Stimulated activated naive CD8-positive, alpha-beta T cell treated with anti-CD3 and anti-CD28 coated beads, Interleukin-15, Interleukin-2, amounts not matched to agents 100 ng/mL and 50 ng/mL, for 24 hours (primary cell): ENCODE results near the gene PRSS33.

Experiments
- H3K27ac Mint-ChIP-seq: one replicate; pipeline ENCODE4 v1.8.0; 2021; ENCODE audit warnings: mild to moderate bottlenecking, mixed read lengths
- H3K27me3 Mint-ChIP-seq: one replicate; pipeline ENCODE4 v1.8.0; 2021; ENCODE audit warnings: mixed read lengths
- H3K36me3 Mint-ChIP-seq: one replicate; pipeline ENCODE4 v1.8.0; 2021; ENCODE audit warnings: low read depth, mixed read lengths
- H3K4me1 Mint-ChIP-seq: one replicate; pipeline ENCODE4 v1.8.0; 2021; ENCODE audit warnings: low read depth, mixed read lengths
- H3K4me3 Mint-ChIP-seq: one replicate; pipeline ENCODE4 v1.8.0; 2021; ENCODE audit warnings: mild to moderate bottlenecking, mixed read lengths
- H3K9me3 Mint-ChIP-seq: one replicate; pipeline ENCODE4 v1.8.0; 2021; ENCODE audit warnings: mixed read lengths

The PRSS33 gene

GRCh38 chr16:2814551-2815298, 27.4 kb upstream of the PRSS33 start:
- Mint-ChIP-seq H3K4me3 (no peak overlapping the region), H3K4me1 (no peaks in the 10 kb centered on the region), H3K36me3 (no peaks in the 10 kb centered on the region), H3K27ac (no peak overlapping the region), H3K27me3 (peaks cover 4% of the 10 kb centered on the region), H3K9me3 (no peaks in the 10 kb centered on the region)

- H3K4me3 Mint-ChIP-seq: no peak overlapping the region
- peaks cover 6% of the 10 kb centered on the region for H3K27me3 Mint-ChIP-seq
- no peak overlapping the region for H3K27ac Mint-ChIP-seq
- no peaks in the 10 kb centered on the region for H3K4me1 Mint-ChIP-seq
- no peaks in the 10 kb centered on the region for H3K36me3 Mint-ChIP-seq
- H3K9me3 Mint-ChIP-seq: no peaks in the 10 kb centered on the region
Observed at GRCh38 chr16:2813771-2814221, 26.4 kb upstream of the PRSS33 start.

- Mint-ChIP-seq H3K9me3 (no peaks in the 10 kb centered on the region), H3K27ac (no peak overlapping the region), H3K4me1 (no peaks in the 10 kb centered on the region), H3K4me3 (no peak overlapping the region), H3K36me3 (no peaks in the 10 kb centered on the region), H3K27me3 (peaks cover 11% of the 10 kb centered on the region)
Observed at GRCh38 chr16:2811703-2812471, 24.5 kb upstream of the PRSS33 start.

GRCh38 chr16:2810651-2811050, 23.3 kb upstream of the PRSS33 start:
- H3K9me3 Mint-ChIP-seq: no peaks in the 10 kb centered on the region
- H3K4me3 Mint-ChIP-seq: no peak overlapping the region
- H3K27ac Mint-ChIP-seq: no peak overlapping the region
- no peaks in the 10 kb centered on the region for H3K4me1 Mint-ChIP-seq
- no peaks in the 10 kb centered on the region for H3K36me3 Mint-ChIP-seq
- H3K27me3 Mint-ChIP-seq: peaks cover 11% of the 10 kb centered on the region

GRCh38 chr16:2809149-2809760, 21.9 kb upstream of the PRSS33 start:
- H3K9me3 Mint-ChIP-seq: no peaks in the 10 kb centered on the region
- H3K4me1 Mint-ChIP-seq: no peaks in the 10 kb centered on the region
- no peak overlapping the region for H3K4me3 Mint-ChIP-seq
- peaks cover 15% of the 10 kb centered on the region for H3K27me3 Mint-ChIP-seq
- no peak overlapping the region for H3K27ac Mint-ChIP-seq
- H3K36me3 Mint-ChIP-seq: no peaks in the 10 kb centered on the region

GRCh38 chr16:2808181-2808580, 20.8 kb upstream of the PRSS33 start:
- Mint-ChIP-seq H3K9me3 (peaks cover 6% of the 10 kb centered on the region), H3K27ac (no peak overlapping the region), H3K27me3 (peaks cover 19% of the 10 kb centered on the region), H3K4me1 (no peaks in the 10 kb centered on the region), H3K36me3 (peaks cover 4% of the 10 kb centered on the region), H3K4me3 (no peak overlapping the region)

GRCh38 chr16:2806286-2806685, 18.9 kb upstream of the PRSS33 start:
- Mint-ChIP-seq H3K4me3 (no peak overlapping the region), H3K4me1 (no peaks in the 10 kb centered on the region), H3K9me3 (peaks cover 6% of the 10 kb centered on the region), H3K36me3 (peaks cover 4% of the 10 kb centered on the region), H3K27ac (no peak overlapping the region), H3K27me3 (peaks cover 19% of the 10 kb centered on the region)

- peaks cover 6% of the 10 kb centered on the region for H3K9me3 Mint-ChIP-seq
- H3K27me3 Mint-ChIP-seq: peaks cover 16% of the 10 kb centered on the region
- H3K36me3 Mint-ChIP-seq: peaks cover 4% of the 10 kb centered on the region
- H3K4me3 Mint-ChIP-seq: no peak overlapping the region
- no peaks in the 10 kb centered on the region for H3K4me1 Mint-ChIP-seq
- H3K27ac Mint-ChIP-seq: no peak overlapping the region
Observed at GRCh38 chr16:2804728-2805127, 17.4 kb upstream of the PRSS33 start.

- no peaks in the 10 kb centered on the region for H3K4me1 Mint-ChIP-seq
- H3K27ac Mint-ChIP-seq: no peak overlapping the region
- H3K36me3 Mint-ChIP-seq: peaks cover 4% of the 10 kb centered on the region
- H3K9me3 Mint-ChIP-seq: peaks cover 6% of the 10 kb centered on the region
- no peak overlapping the region for H3K4me3 Mint-ChIP-seq
- H3K27me3 Mint-ChIP-seq: peaks cover 12% of the 10 kb centered on the region
Observed at GRCh38 chr16:2803545-2804195, 16.3 kb upstream of the PRSS33 start.

- peaks cover 4% of the 10 kb centered on the region for H3K27me3 Mint-ChIP-seq
- H3K4me3 Mint-ChIP-seq: no peak overlapping the region
- H3K9me3 Mint-ChIP-seq: peaks cover 6% of the 10 kb centered on the region
- no peaks in the 10 kb centered on the region for H3K4me1 Mint-ChIP-seq
- peaks cover 4% of the 10 kb centered on the region for H3K36me3 Mint-ChIP-seq
- H3K27ac Mint-ChIP-seq: no peak overlapping the region
Observed at GRCh38 chr16:2799859-2800226, 12.5 kb upstream of the PRSS33 start.

GRCh38 chr16:2799205-2799858, 12.0 kb upstream of the PRSS33 start:
- Mint-ChIP-seq H3K4me3 (no peak overlapping the region), H3K36me3 (peaks cover 4% of the 10 kb centered on the region), H3K9me3 (peaks cover 6% of the 10 kb centered on the region), H3K27ac (no peak overlapping the region), H3K27me3 (peaks cover 4% of the 10 kb centered on the region), H3K4me1 (no peaks in the 10 kb centered on the region)

GRCh38 chr16:2798723-2799204, 11.4 kb upstream of the PRSS33 start:
- Mint-ChIP-seq H3K4me3 (no peak overlapping the region), H3K27me3 (peaks cover 2% of the 10 kb centered on the region), H3K4me1 (no peaks in the 10 kb centered on the region), H3K27ac (no peak overlapping the region), H3K36me3 (peaks cover 2% of the 10 kb centered on the region), H3K9me3 (peaks cover 3% of the 10 kb centered on the region)

- H3K36me3 Mint-ChIP-seq: no peaks in the 10 kb centered on the region
- H3K4me3 Mint-ChIP-seq: no peak overlapping the region
- H3K27ac Mint-ChIP-seq: no peak overlapping the region
- H3K4me1 Mint-ChIP-seq: no peaks in the 10 kb centered on the region
- no peaks in the 10 kb centered on the region for H3K9me3 Mint-ChIP-seq
- H3K27me3 Mint-ChIP-seq: peaks cover 10% of the 10 kb centered on the region
Observed at GRCh38 chr16:2795395-2796143, 8.2 kb upstream of the PRSS33 start.

- no peaks in the 10 kb centered on the region for H3K36me3 Mint-ChIP-seq
- H3K4me3 Mint-ChIP-seq: no peak overlapping the region
- H3K4me1 Mint-ChIP-seq: no peaks in the 10 kb centered on the region
- H3K9me3 Mint-ChIP-seq: no peaks in the 10 kb centered on the region
- H3K27ac Mint-ChIP-seq: no peak overlapping the region
- H3K27me3 Mint-ChIP-seq: peaks cover 17% of the 10 kb centered on the region
Observed at GRCh38 chr16:2792940-2793339, 5.6 kb upstream of the PRSS33 start.
